Uterus (tissue), 2 donors: ENCODE data around the gene DPP6.

Experiments used
- CTCF ChIP-seq, 4 experiments: fragments of 200-600 bp in 2 of 4; fragments of 450-650 bp in 2 of 4; sonication (generic) in 2 of 4; IDR thresholded peaks; one replicate each; pipeline ENCODE4 v1.5.1; 2016 to 2019; ENCODE audit warnings: antibody characterized with exemption in 4 of 4, mild to moderate bottlenecking in 2 of 4, moderate library complexity in 1 of 4
- POLR2A ChIP-seq, 2 donors: fragments of 450-650 bp; IDR thresholded peaks; one replicate each; pipeline ENCODE4 v1.6.1; 2016; ENCODE audit warnings: antibody characterized with exemption in 2 of 2, mild to moderate bottlenecking in 1 of 2, moderate library complexity in 1 of 2

GRCh38 chr7:154425271-154425670, 373.1 kb downstream of the DPP6 start:
- TF ChIP-seq CTCF (IDR thresholded peaks at IDR 0.05) = no peak
- no peak for TF ChIP-seq POLR2A (IDR thresholded peaks at IDR 0.05)
